Activated T-helper 1 cell treated with anti-CD3 and anti-CD28 coated beads, Interleukin-12 subunit alpha, Interleukin-12 subunit beta, Interleukin-2, Interleukin-4 antibody, amounts not matched to agents 30 ng/mL and 10 ng/mL and 1 ng/mL, durations not matched to agents 14 hours and 24 hours and 36 hours (primary cell): Measurements from ENCODE around the gene OR51B4. TPM values are rescaled to one million over a fixed set of nuclear protein-coding genes. Genes with fewer than 3 reads are reported as not detected.

Experiments used
- DNase-seq: peaks from one replicate; pipeline ENCODE4 v3.0.0; 2021; ENCODE audit warnings: low spot score
- H3K27ac Mint-ChIP-seq: one replicate; pipeline ENCODE4 v1.8.0; 2021; ENCODE audit warnings: mild to moderate bottlenecking, mixed read lengths
- H3K27me3 Mint-ChIP-seq: one replicate; pipeline ENCODE4 v1.8.0; 2022; ENCODE audit warnings: mild to moderate bottlenecking, moderate library complexity, mixed read lengths; ENCODE audit not compliant: insufficient read depth
- H3K36me3 Mint-ChIP-seq: one replicate; pipeline ENCODE4 v1.8.0; 2021; ENCODE audit warnings: low read depth, mixed read lengths
- H3K4me1 Mint-ChIP-seq: one replicate; pipeline ENCODE4 v1.8.0; 2021; ENCODE audit warnings: low read depth, mixed read lengths
- H3K4me3 Mint-ChIP-seq: one replicate; pipeline ENCODE4 v1.8.0; 2021; ENCODE audit warnings: mild to moderate bottlenecking, moderate library complexity, mixed read lengths
- H3K9me3 Mint-ChIP-seq: one replicate; pipeline ENCODE4 v1.8.0; 2021; ENCODE audit warnings: mixed read lengths
- intact Hi-C: fragments of 100-400 bp; cut with micrococcal nuclease; formaldehyde crosslinking; loops from one replicate; pipeline ENCODE4 v1.15.1; 2024
- total RNA-seq: library from RNA; stranded (reverse); gene quantifications from 2 replicates; pipeline ENCODE4 v1.2.3, GENCODE V29; 2022

Gene OR51B4
- total RNA-seq, 1 donor from 2014 or later = not detected

DNA sequence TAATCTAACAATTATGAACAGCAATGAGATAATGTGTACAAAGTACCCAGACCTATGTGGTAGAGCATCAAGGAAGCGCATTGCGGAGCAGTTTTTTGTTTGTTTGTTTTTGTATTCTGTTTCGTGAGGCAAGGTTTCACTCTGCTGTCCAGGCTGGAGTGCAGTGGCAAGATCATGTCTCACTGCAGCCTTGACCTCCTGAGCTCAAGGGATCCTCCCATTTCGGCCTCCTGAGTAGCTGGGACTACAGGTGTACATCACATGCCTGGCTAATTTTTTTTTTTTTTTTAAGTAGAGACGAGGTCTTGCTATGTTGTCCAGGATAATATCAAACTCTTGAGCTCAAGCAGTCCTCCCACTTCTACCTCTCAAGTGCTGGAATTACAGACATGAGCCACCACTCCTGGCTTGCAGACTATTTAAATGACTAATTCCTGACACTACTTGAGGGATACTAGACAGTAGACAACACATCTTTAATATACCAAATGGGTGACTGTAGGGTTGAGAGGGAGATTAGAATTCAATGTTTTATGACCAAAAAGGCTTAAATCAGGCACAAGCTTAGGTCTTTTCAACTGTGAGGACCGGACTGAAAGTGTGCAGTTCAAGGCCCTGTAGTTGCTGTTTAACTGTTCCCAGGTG is 12.7 kb downstream of the OR51B4 start:
- intact Hi-C loops = no loop called here
- Mint-ChIP-seq H3K36me3 (no peaks in the 10 kb centered on the region), H3K27ac (no peak overlapping the region), H3K4me3 (no peak overlapping the region), H3K9me3 (no peaks in the 10 kb centered on the region), H3K27me3 (no peaks in the 10 kb centered on the region), H3K4me1 (no peaks in the 10 kb centered on the region)
- DNase-seq = no peak

DNA sequence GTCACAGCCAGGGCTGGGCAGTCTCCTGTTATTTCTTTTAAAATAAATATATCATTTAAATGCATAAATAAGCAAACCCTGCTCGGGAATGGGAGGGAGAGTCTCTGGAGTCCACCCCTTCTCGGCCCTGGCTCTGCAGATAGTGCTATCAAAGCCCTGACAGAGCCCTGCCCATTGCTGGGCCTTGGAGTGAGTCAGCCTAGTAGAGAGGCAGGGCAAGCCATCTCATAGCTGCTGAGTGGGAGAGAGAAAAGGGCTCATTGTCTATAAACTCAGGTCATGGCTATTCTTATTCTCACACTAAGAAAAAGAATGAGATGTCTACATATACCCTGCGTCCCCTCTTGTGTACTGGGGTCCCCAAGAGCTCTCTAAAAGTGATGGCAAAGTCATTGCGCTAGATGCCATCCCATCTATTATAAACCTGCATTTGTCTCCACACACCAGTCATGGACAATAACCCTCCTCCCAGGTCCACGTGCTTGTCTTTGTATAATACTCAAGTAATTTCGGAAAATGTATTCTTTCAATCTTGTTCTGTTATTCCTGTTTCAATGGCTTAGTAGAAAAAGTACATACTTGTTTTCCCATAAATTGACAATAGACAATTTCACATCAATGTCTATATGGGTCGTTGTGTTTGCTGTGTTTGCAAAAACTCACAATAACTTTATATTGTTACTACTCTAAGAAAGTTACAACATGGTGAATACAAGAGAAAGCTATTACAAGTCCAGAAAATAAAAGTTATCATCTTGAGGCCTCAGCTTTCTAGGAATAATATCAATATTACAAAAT is 13.4 kb downstream of the OR51B4 start:
- Mint-ChIP-seq H3K36me3 (no peaks in the 10 kb centered on the region), H3K4me1 (no peaks in the 10 kb centered on the region), H3K27ac (no peak overlapping the region), H3K27me3 (no peaks in the 10 kb centered on the region), H3K4me3 (no peak overlapping the region), H3K9me3 (no peaks in the 10 kb centered on the region)
- intact Hi-C loops = no loop called here
- no peak for DNase-seq

- intact Hi-C loops = no loop called here
- Mint-ChIP-seq H3K9me3 (no peaks in the 10 kb centered on the region), H3K27me3 (peaks cover 2% of the 10 kb centered on the region), H3K27ac (no peak overlapping the region), H3K4me1 (no peaks in the 10 kb centered on the region), H3K4me3 (no peak overlapping the region), H3K36me3 (no peaks in the 10 kb centered on the region)
- DNase-seq = no peak
Measured at GRCh38 chr11:5286901-5287300, 14.8 kb downstream of the OR51B4 start.

DNA sequence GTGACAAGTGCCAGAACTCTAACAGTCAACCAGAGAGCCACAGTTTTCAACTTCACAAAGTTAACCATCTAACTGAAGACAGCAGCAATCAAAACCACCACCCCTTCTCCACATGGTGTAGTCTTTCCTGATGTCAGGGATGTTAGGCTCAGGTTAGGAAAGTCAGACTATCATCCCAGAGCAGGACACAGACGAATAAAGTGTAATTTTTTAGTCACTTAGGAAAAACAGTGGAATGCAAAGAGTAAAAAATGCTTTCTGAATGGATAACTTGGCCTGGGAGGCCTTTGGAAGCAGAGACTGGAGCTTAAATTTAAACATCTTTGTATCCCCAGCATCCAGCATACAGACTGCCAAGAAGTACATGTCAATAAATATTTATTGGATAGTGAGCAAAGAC is 15.4 kb downstream of the OR51B4 start:
- no peak for DNase-seq
- Mint-ChIP-seq H3K4me3 (no peak overlapping the region), H3K9me3 (no peaks in the 10 kb centered on the region), H3K36me3 (no peaks in the 10 kb centered on the region), H3K27ac (no peak overlapping the region), H3K27me3 (peaks cover 2% of the 10 kb centered on the region), H3K4me1 (no peaks in the 10 kb centered on the region)
- intact Hi-C loops = no loop called here

GRCh38 chr11:5285703-5286340 is 15.9 kb downstream of the OR51B4 start:
- intact Hi-C loops = no loop called here
- H3K4me1 Mint-ChIP-seq = peaks cover under 1% of the 10 kb centered on the region

DNA sequence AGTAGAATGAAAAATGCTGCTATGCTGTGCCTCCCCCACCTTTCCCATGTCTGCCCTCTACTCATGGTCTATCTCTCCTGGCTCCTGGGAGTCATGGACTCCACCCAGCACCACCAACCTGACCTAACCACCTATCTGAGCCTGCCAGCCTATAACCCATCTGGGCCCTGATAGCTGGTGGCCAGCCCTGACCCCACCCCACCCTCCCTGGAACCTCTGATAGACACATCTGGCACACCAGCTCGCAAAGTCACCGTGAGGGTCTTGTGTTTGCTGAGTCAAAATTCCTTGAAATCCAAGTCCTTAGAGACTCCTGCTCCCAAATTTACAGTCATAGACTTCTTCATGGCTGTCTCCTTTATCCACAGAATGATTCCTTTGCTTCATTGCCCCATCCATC is 17.1 kb downstream of the OR51B4 start:
- Mint-ChIP-seq H3K9me3 (no peaks in the 10 kb centered on the region), H3K27ac (no peak overlapping the region), H3K4me3 (no peak overlapping the region), H3K4me1 (peaks cover 6% of the 10 kb centered on the region), H3K36me3 (no peaks in the 10 kb centered on the region), H3K27me3 (peaks cover 2% of the 10 kb centered on the region)
- no peak for DNase-seq
- intact Hi-C loops = no loop called here

More at GRCh38 chr11:5285703-5286340, 15.9 kb downstream of the OR51B4 start:
- no peak for DNase-seq
- Mint-ChIP-seq H3K4me3 (no peak overlapping the region), H3K27me3 (peaks cover 2% of the 10 kb centered on the region), H3K27ac (no peak overlapping the region), H3K9me3 (no peaks in the 10 kb centered on the region), H3K36me3 (no peaks in the 10 kb centered on the region)

GRCh38 chr11:5283882-5284281 is 17.9 kb downstream of the OR51B4 start:
- no peak for DNase-seq
- Mint-ChIP-seq H3K27me3 (peaks cover 2% of the 10 kb centered on the region), H3K36me3 (no peaks in the 10 kb centered on the region), H3K4me1 (peaks cover 6% of the 10 kb centered on the region), H3K4me3 (no peak overlapping the region), H3K9me3 (no peaks in the 10 kb centered on the region), H3K27ac (no peak overlapping the region)
- intact Hi-C loops = no loop called here

GRCh38 chr11:5283086-5283485 is 18.7 kb downstream of the OR51B4 start:
- Mint-ChIP-seq H3K27me3 (peaks cover 2% of the 10 kb centered on the region), H3K4me1 (peaks cover 6% of the 10 kb centered on the region), H3K36me3 (no peaks in the 10 kb centered on the region), H3K27ac (no peak overlapping the region), H3K9me3 (no peaks in the 10 kb centered on the region), H3K4me3 (no peak overlapping the region)
- intact Hi-C loops = no loop called here
- DNase-seq = no peak

- intact Hi-C loops = no loop called here
- Mint-ChIP-seq H3K4me3 (no peak overlapping the region), H3K27ac (no peak overlapping the region), H3K36me3 (no peaks in the 10 kb centered on the region), H3K4me1 (peaks cover 6% of the 10 kb centered on the region), H3K27me3 (peaks cover 2% of the 10 kb centered on the region), H3K9me3 (no peaks in the 10 kb centered on the region)
- DNase-seq = no peak
Measured at GRCh38 chr11:5282628-5283027, 19.1 kb downstream of the OR51B4 start.

DNA sequence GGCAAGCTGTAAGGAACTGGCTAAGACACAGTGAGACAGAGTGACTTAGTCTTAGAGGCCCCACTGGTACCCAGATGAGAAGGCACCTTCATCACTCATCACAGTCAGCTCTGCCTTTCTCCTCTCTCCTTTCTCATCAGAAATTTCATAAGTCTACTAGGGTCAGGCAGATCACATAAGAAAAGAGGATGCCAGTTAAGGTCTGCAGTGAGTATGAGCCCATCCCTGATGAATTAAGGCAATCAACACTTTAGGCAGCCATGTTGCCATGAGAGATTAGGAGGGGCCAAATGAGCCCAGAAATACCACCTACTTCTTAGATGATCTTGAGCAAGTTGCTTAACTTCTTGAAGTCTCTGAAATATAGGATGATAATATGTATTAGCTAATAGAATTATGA is 20.1 kb downstream of the OR51B4 start:
- Mint-ChIP-seq H3K9me3 (no peaks in the 10 kb centered on the region), H3K4me1 (peaks cover 6% of the 10 kb centered on the region), H3K27ac (no peak overlapping the region), H3K27me3 (peaks cover 2% of the 10 kb centered on the region), H3K4me3 (no peak overlapping the region), H3K36me3 (no peaks in the 10 kb centered on the region)
- no peak for DNase-seq
- intact Hi-C loops = no loop called here

GRCh38 chr11:5280582-5281102 is 21.1 kb downstream of the OR51B4 start:
- Mint-ChIP-seq H3K36me3 (no peaks in the 10 kb centered on the region), H3K4me3 (no peak overlapping the region), H3K27me3 (peaks cover 2% of the 10 kb centered on the region), H3K9me3 (no peaks in the 10 kb centered on the region), H3K4me1 (peaks cover 6% of the 10 kb centered on the region), H3K27ac (peak overlapping the region; percentile 72)
- peak; percentile 12 for DNase-seq
- intact Hi-C loops = no loop called here

GRCh38 chr11:5279471-5280090 is 22.2 kb downstream of the OR51B4 start:
- no peak for DNase-seq
- intact Hi-C loops = no loop called here
- no peaks in the 10 kb centered on the region for H3K9me3 Mint-ChIP-seq
- no peaks in the 10 kb centered on the region for H3K36me3 Mint-ChIP-seq
- peaks cover 2% of the 10 kb centered on the region for H3K27me3 Mint-ChIP-seq
- H3K27ac Mint-ChIP-seq = no peak overlapping the region
- H3K4me1 Mint-ChIP-seq = peaks cover 6% of the 10 kb centered on the region
- no peak overlapping the region for H3K4me3 Mint-ChIP-seq
